DOHH2 (cell line): Measurements from ENCODE around the gene PLCL1.

ENCODE experiments used
- H3F3A ChIP-seq: fragments of 200-600 bp; sonication (generic), shearing (Covaris generic); 2 replicates; pipeline ENCODE4 v1.6.0; 2016; ENCODE audit warnings: antibody characterized with exemption, mild to moderate bottlenecking; ENCODE audit not compliant: control insufficient read depth, insufficient read depth
- H3K27ac ChIP-seq: fragments of 200-600 bp; sonication (generic); 2 replicates; pipeline ENCODE4 v1.5.1; 2014; ENCODE audit warnings: low read depth, mild to moderate bottlenecking, low read length, moderate library complexity
- H3K27me3 ChIP-seq: fragments of 200-600 bp; sonication (generic); 2 replicates; pipeline ENCODE4 v1.6.1; 2014; ENCODE audit warnings: mild to moderate bottlenecking, low read length, mixed read lengths; ENCODE audit not compliant: control insufficient read depth
- H3K36me3 ChIP-seq: fragments of 200-600 bp; sonication (generic); 2 replicates; pipeline ENCODE4 v1.6.1; 2014; ENCODE audit warnings: mild to moderate bottlenecking, low read length, moderate library complexity, mixed read lengths; ENCODE audit not compliant: control insufficient read depth
- H3K4me1 ChIP-seq: fragments of 200-600 bp; sonication (generic); 2 replicates; pipeline ENCODE4 v1.6.1; 2014; ENCODE audit warnings: mild to moderate bottlenecking, low read length, mixed read lengths; ENCODE audit not compliant: control insufficient read depth
- H3K4me2 ChIP-seq: fragments of 200-600 bp; sonication (generic); 2 replicates; pipeline ENCODE4 v1.6.0; 2014; ENCODE audit warnings: mild to moderate bottlenecking, low read length, moderate library complexity
- H3K4me3 ChIP-seq: fragments of 200-600 bp; sonication (generic); 2 replicates; pipeline ENCODE4 v1.5.1; 2014; ENCODE audit warnings: mild to moderate bottlenecking, low read length, mixed read lengths
- H3K79me2 ChIP-seq: fragments of 200-600 bp; sonication (generic); 2 replicates; pipeline ENCODE4 v1.6.1; 2014; ENCODE audit warnings: mild to moderate bottlenecking, low read length, mixed read lengths; ENCODE audit not compliant: control insufficient read depth
- H3K9me2 ChIP-seq: fragments of 200-600 bp; sonication (generic); replicated peaks from 2 replicates; pipeline ENCODE4 v1.6.1; 2014; ENCODE audit warnings: mild to moderate bottlenecking, low read length, mixed read lengths; ENCODE audit not compliant: control insufficient read depth
- H3K9me3 ChIP-seq: fragments of 200-600 bp; sonication (generic); 2 replicates; pipeline ENCODE4 v1.6.1; 2014; ENCODE audit warnings: antibody characterized with exemption, low read length, mixed read lengths; ENCODE audit not compliant: control insufficient read depth, insufficient read depth
- H4K20me1 ChIP-seq: fragments of 200-600 bp; sonication (generic); 2 replicates; pipeline ENCODE4 v1.6.0; 2014; ENCODE audit warnings: low read depth, mild to moderate bottlenecking, antibody characterized with exemption, low read length, moderate library complexity; ENCODE audit not compliant: control insufficient read depth, insufficient read depth
- CTCF ChIP-seq: fragments of 200-600 bp; sonication (generic); IDR thresholded peaks from one replicate; pipeline ENCODE4 v1.5.1; 2014; ENCODE audit warnings: antibody characterized with exemption, mild to moderate bottlenecking, low read depth, low read length; ENCODE audit not compliant: poor library complexity, severe bottlenecking
- EZH2phosphoT487 ChIP-seq: fragments of 200-600 bp; sonication (generic); IDR thresholded peaks from 2 replicates; pipeline ENCODE4 v1.6.1; 2017; ENCODE audit warnings: borderline replicate concordance, mild to moderate bottlenecking, antibody characterized with exemption, low read length, moderate library complexity, mixed read lengths

The PLCL1 gene

GRCh38 chr2:197930570-197931278 lies 126.3 kb downstream of the PLCL1 start:
- Histone ChIP-seq H3K4me1 (no peaks in the 10 kb centered on the region), H3K27ac (no peak overlapping the region), H3K9me3 (no peaks in the 10 kb centered on the region; the same call in 1 of the 2 replicates), H3F3A (no peaks in the 10 kb centered on the region), H3K79me2 (no peaks in the 10 kb centered on the region), H4K20me1 (no peaks in the 10 kb centered on the region), H3K36me3 (no peaks in the 10 kb centered on the region), H3K4me3 (no peak overlapping the region), H3K4me2 (no peak overlapping the region), H3K27me3 (no peaks in the 10 kb centered on the region), H3K9me2 (no peaks in the 10 kb centered on the region)
- no peak for TF ChIP-seq EZH2phosphoT487

GRCh38 chr2:197931661-197932312 lies 127.4 kb downstream of the PLCL1 start:
- TF ChIP-seq EZH2phosphoT487: no peak
- TF ChIP-seq CTCF: no peak
- Histone ChIP-seq H3K36me3 (no peaks in the 10 kb centered on the region), H3K79me2 (no peaks in the 10 kb centered on the region), H3K4me2 (no peak overlapping the region), H4K20me1 (no peaks in the 10 kb centered on the region), H3K27ac (no peak overlapping the region), H3K4me3 (no peak overlapping the region), H3K9me2 (no peaks in the 10 kb centered on the region), H3K27me3 (no peaks in the 10 kb centered on the region), H3K9me3 (no peaks in the 10 kb centered on the region; the same call in 1 of the 2 replicates), H3F3A (no peaks in the 10 kb centered on the region), H3K4me1 (no peaks in the 10 kb centered on the region)

- H3K36me3 ChIP-seq: no peaks in the 10 kb centered on the region
- H3K4me2 ChIP-seq: no peak overlapping the region
- H3K79me2 ChIP-seq: no peaks in the 10 kb centered on the region
- H3K9me2 ChIP-seq: no peaks in the 10 kb centered on the region
- H3K9me3 ChIP-seq: no peaks in the 10 kb centered on the region; the same call in 1 of the 2 replicates
- H4K20me1 ChIP-seq: no peaks in the 10 kb centered on the region
- TF ChIP-seq CTCF (no peak), EZH2phosphoT487 (no peak)
- H3K4me1 ChIP-seq: no peaks in the 10 kb centered on the region
- no peaks in the 10 kb centered on the region for H3F3A ChIP-seq
- no peaks in the 10 kb centered on the region for H3K27me3 ChIP-seq
- no peak overlapping the region for H3K4me3 ChIP-seq
- H3K27ac ChIP-seq: no peak overlapping the region
Observed at GRCh38 chr2:197932374-197932773, 128.0 kb downstream of the PLCL1 start.

- TF ChIP-seq EZH2phosphoT487 (no peak), CTCF (no peak)
- Histone ChIP-seq H3K79me2 (no peaks in the 10 kb centered on the region), H3K4me2 (no peak overlapping the region)
Observed at GRCh38 chr2:197934261-197934933, 130.0 kb downstream of the PLCL1 start.

More at GRCh38 chr2:197934261-197934933, 130.0 kb downstream of the PLCL1 start:
- H3F3A ChIP-seq: no peaks in the 10 kb centered on the region
- no peaks in the 10 kb centered on the region; the same call in 1 of the 2 replicates for H3K9me3 ChIP-seq
- no peaks in the 10 kb centered on the region; the same call in 1 of the 2 replicates for H3K9me2 ChIP-seq
- no peaks in the 10 kb centered on the region for H3K4me1 ChIP-seq
- no peaks in the 10 kb centered on the region for H4K20me1 ChIP-seq
- H3K36me3 ChIP-seq: no peaks in the 10 kb centered on the region
- H3K27me3 ChIP-seq: no peaks in the 10 kb centered on the region; the same call in 1 of the 2 replicates
- H3K27ac ChIP-seq: no peak overlapping the region
- H3K4me3 ChIP-seq: no peak overlapping the region
